B cell (primary cell): ENCODE results near the gene EXOC6B. TPM values are rescaled to one million over a fixed set of nuclear protein-coding genes. Genes with fewer than 3 reads are reported as not detected.

Experiments used
- ATAC-seq: fragments of 200-7000 bp; cut with Tn5 transposase; one replicate; pipeline ENCODE4 v1.10.0; 2021; ENCODE audit warnings: low read depth, mild to moderate bottlenecking, moderate number of reproducible peaks, moderate library complexity
- CTCF ChIA-PET: fragments of 350-600 bp; sonication (Branson Sonifier 250); formaldehyde crosslinking; loops from one replicate; lab custom pipeline; 2021; ENCODE audit warnings: antibody characterized with exemption, inconsistent platforms; lab: Charles Lee
- POLR2A ChIA-PET: fragments of 350-600 bp; sonication (Branson Sonifier 250); formaldehyde crosslinking; loops from one replicate; lab custom pipeline; 2021; ENCODE audit warnings: antibody characterized with exemption; lab: Charles Lee
- DNase-seq: peaks from one replicate; pipeline ENCODE4 v3.0.0; 2013
- H2AFZ ChIP-seq: 2 replicates; pipeline ENCODE4 v1.6.1; 2012; ENCODE audit warnings: mild to moderate bottlenecking, low read depth, low read length; ENCODE audit not compliant: insufficient read depth, poor library complexity, severe bottlenecking
- H3K27ac ChIP-seq, 2 donors: 1 replicate in 1 of 2; 2 replicates in 1 of 2; pipeline ENCODE4 v1.5.1; 2012 to 2013; ENCODE audit warnings: low read length in 2 of 2, mild to moderate bottlenecking in 2 of 2, moderate library complexity in 1 of 2
- H3K27me3 ChIP-seq, 4 experiments: fragments of 200-600 bp in 1 of 4; sonication (generic) in 1 of 4; replicated peaks in 1 of 4; 1 replicate in 2 of 4; 2 replicates in 2 of 4; pipeline versions ENCODE4 v1.6.1 to v1.7.0; 2013 to 2016; ENCODE audit warnings: low read length in 3 of 4, mild to moderate bottlenecking in 2 of 4, mixed read lengths in 1 of 4, moderate library complexity in 1 of 4; ENCODE audit not compliant: insufficient read depth in 4 of 4, control insufficient read depth in 3 of 4; ENCODE audit errors: control extremely low read depth in 1 of 4
- H3K36me3 ChIP-seq, 2 experiments: replicated peaks in 1 of 2; 1 replicate in 1 of 2; 2 replicates in 1 of 2; pipeline versions ENCODE4 v1.6.1 to v1.7.1; 2013; ENCODE audit warnings: low read length in 1 of 2; ENCODE audit not compliant: insufficient read depth in 2 of 2, control insufficient read depth in 1 of 2; ENCODE audit errors: control extremely low read depth in 1 of 2, extremely low read depth in 1 of 2
- H3K4me1 ChIP-seq, 2 donors: fragments of 200-600 bp in 1 of 2; sonication (generic) in 1 of 2; 1 replicate in 1 of 2; 2 replicates in 1 of 2; pipeline versions ENCODE4 v1.5.1 to v1.6.1; 2013 to 2017; ENCODE audit warnings: low read length in 2 of 2; ENCODE audit not compliant: control insufficient read depth in 2 of 2, insufficient read depth in 2 of 2
- H3K4me2 ChIP-seq: replicated peaks from 2 replicates; pipeline ENCODE3; 2012; ENCODE audit warnings: mild to moderate bottlenecking, low read depth, low read length; ENCODE audit not compliant: poor library complexity, severe bottlenecking
- H3K4me3 ChIP-seq, 5 experiments: fragments of 200-600 bp in 1 of 5; sonication (generic) in 1 of 5; 1 replicate in 3 of 5; 2 replicates in 2 of 5; pipeline versions ENCODE4 v1.5.1 to v1.7.0; 2011 to 2016; ENCODE audit warnings: low read length in 4 of 5, mild to moderate bottlenecking in 4 of 5, low read depth in 2 of 5, control low read depth in 1 of 5, moderate library complexity in 1 of 5; ENCODE audit not compliant: insufficient read depth in 1 of 5; ENCODE audit errors: control extremely low read depth in 1 of 5, extremely low read depth in 1 of 5
- H3K79me2 ChIP-seq: fragments of 200-600 bp; sonication (generic); one replicate; pipeline ENCODE4 v1.6.0; 2016; ENCODE audit warnings: low read length; ENCODE audit not compliant: control insufficient read depth, insufficient read depth
- H3K9ac ChIP-seq: fragments of 200-600 bp; sonication (generic); 2 replicates; pipeline ENCODE4 v1.6.1; 2017; ENCODE audit warnings: mild to moderate bottlenecking, low read length, moderate library complexity
- H3K9me3 ChIP-seq, 3 donors: one replicate each; pipeline versions ENCODE4 v1.6.1 to v1.7.1; 2013; ENCODE audit warnings: low read length in 2 of 3; ENCODE audit not compliant: control insufficient read depth in 2 of 3, insufficient read depth in 1 of 3; ENCODE audit errors: control extremely low read depth in 1 of 3
- H4K20me1 ChIP-seq: 2 replicates; pipeline ENCODE4 v1.6.0; 2012; ENCODE audit warnings: mild to moderate bottlenecking, low read length; ENCODE audit not compliant: insufficient read depth, control insufficient read depth, poor library complexity, severe bottlenecking
- H3K27ac Mint-ChIP-seq: one replicate; pipeline ENCODE4 v1.8.0; 2021; ENCODE audit warnings: mixed read lengths
- H3K27me3 Mint-ChIP-seq: one replicate; pipeline ENCODE4 v1.8.0; 2021; ENCODE audit warnings: mixed read lengths
- H3K4me1 Mint-ChIP-seq: one replicate; pipeline ENCODE4 v1.8.0; 2021; ENCODE audit warnings: mixed read lengths
- H3K4me3 Mint-ChIP-seq: one replicate; pipeline ENCODE4 v1.8.0; 2021; ENCODE audit warnings: mixed read lengths
- H3K9me3 Mint-ChIP-seq: one replicate; pipeline ENCODE4 v1.8.0; 2022; ENCODE audit warnings: mixed read lengths; ENCODE audit not compliant: insufficient read depth
- CTCF ChIP-seq: fragments of 200-600 bp; IDR thresholded peaks from one replicate; pipeline ENCODE4 v1.8.0; 2022; ENCODE audit warnings: antibody characterized with exemption, mild to moderate bottlenecking
- EZH2 ChIP-seq: IDR thresholded peaks from 2 replicates; pipeline ENCODE4 v1.6.1; 2012; ENCODE audit warnings: borderline replicate concordance, low read depth, mild to moderate bottlenecking, moderate library complexity, low read length; ENCODE audit not compliant: insufficient read depth, poor library complexity, severe bottlenecking
- WGBS: methylation state at CpG from one replicate; pipeline ENCODE4 v1.1.5; 2013; ENCODE audit warnings: missing lambda C conversion rate; ENCODE audit not compliant: insufficient coverage; 5-methylcytosine and 5-hydroxymethylcytosine counted together
- intact Hi-C: fragments of 100-400 bp; cut with micrococcal nuclease; formaldehyde crosslinking; loops from one replicate; pipeline ENCODE4 v1.10.0; 2022
- polyA plus RNA-seq: library from polyadenylated mRNA; depleted of rRNA; stranded (reverse); fragments of >200 nt; gene quantifications from 2 replicates; pipeline ENCODE4 v1.2.3, GENCODE V29; 2012
- total RNA-seq, 2 donors: library from RNA; stranded (reverse); fragments of 120-200 nt in 1 of 2; gene quantifications; 1 replicate in 1 of 2; 2 replicates in 1 of 2; pipeline versions ENCODE4 v1.2.3 to v1.2.4, GENCODE V29; 2013 to 2022

Gene EXOC6B
- total and polyA plus RNA-seq, 2 donors (not counting 1 experiment from before 2014, with no cell fraction given) = 4.8 to 22.6 TPM

GRCh38 chr2:72859831-72860262 lies 34.0 kb upstream of the EXOC6B start:
- intact Hi-C loops = loop anchor here (1.0 kb wide), 1 partner anchor 89 kb away; no protein-coding TSS in a partner anchor
- Histone ChIP-seq H3K9ac (no peak overlapping the region), H3K27me3 (peaks cover 0 to 25% (median 24%) of the 10 kb centered on the region in 4 experiments), H4K20me1 (no peaks in the 10 kb centered on the region), H3K79me2 (no peaks in the 10 kb centered on the region), H3K4me3 (no peak overlapping the region), H3K36me3 (no peaks in the 10 kb centered on the region), H3K4me2 (no peak overlapping the region), H3K27ac (no peak overlapping the region), H3K4me1 (peaks cover 10% of the 10 kb centered on the region in 2 donors), H3K9me3 (peaks cover 0 to 7% (median 0%) of the 10 kb centered on the region in 3 donors), H2AFZ (no peak overlapping the region)
- Mint-ChIP-seq H3K9me3 (no peaks in the 10 kb centered on the region), H3K27ac (no peak overlapping the region), H3K27me3 (peaks cover 50% of the 10 kb centered on the region), H3K4me3 (no peak overlapping the region), H3K4me1 (peaks cover 12% of the 10 kb centered on the region)
- ATAC-seq = peak; percentile 67
- DNase-seq = peak; percentile 72
- WGBS = 0% methylated on average over 2 of the region's 3 CpGs
- POLR2A ChIA-PET = interaction anchor here (0.7 kb wide), 1 partner anchor 90 kb away, joined by 7 read pairs; no protein-coding TSS in a partner anchor
- TF ChIP-seq EZH2 (no peak), CTCF (peak; percentile 82)
- CTCF ChIA-PET = interaction anchor here (0.5 to 1.5 kb wide), 21 partner anchors 8 to 1888 kb away, joined by 3 to 19 read pairs (median 4); no protein-coding TSS in a partner anchor

GRCh38 chr2:72851333-72851732 lies 25.5 kb upstream of the EXOC6B start:
- intact Hi-C loops = no loop called here
- Histone ChIP-seq H3K9ac (no peak overlapping the region), H3K4me2 (no peak overlapping the region), H3K9me3 (no peaks in the 10 kb centered on the region), H3K27ac (no peak overlapping the region), H3K36me3 (no peaks in the 10 kb centered on the region), H3K4me3 (no peak overlapping the region), H4K20me1 (no peaks in the 10 kb centered on the region), H3K27me3 (peaks cover 0 to 6% (median 0%) of the 10 kb centered on the region in 4 experiments), H3K79me2 (no peaks in the 10 kb centered on the region), H2AFZ (no peak overlapping the region), H3K4me1 (no peaks in the 10 kb centered on the region)
- TF ChIP-seq EZH2 = no peak
- TF ChIP-seq CTCF = no peak
- Mint-ChIP-seq H3K9me3 (no peaks in the 10 kb centered on the region), H3K4me3 (no peak overlapping the region), H3K4me1 (no peaks in the 10 kb centered on the region), H3K27ac (no peak overlapping the region), H3K27me3 (peaks cover 35% of the 10 kb centered on the region)
- POLR2A ChIA-PET = no interaction called here
- 83% methylated on average over 6 of the region's 7 CpGs for WGBS
- CTCF ChIA-PET = interaction anchor here (0.8 to 1.4 kb wide), 3 partner anchors 8 to 19 kb away, joined by 3 read pairs; no protein-coding TSS in a partner anchor
- ATAC-seq = no peak
- DNase-seq = no peak
